SU-DHL-6 (cell line): ENCODE data around the gene CCN6.

ENCODE experiments used
- CTCF ChIP-seq: fragments of 200-600 bp; sonication (generic); IDR thresholded peaks from one replicate; pipeline ENCODE4 v1.5.1; 2017; ENCODE audit warnings: antibody characterized with exemption, mild to moderate bottlenecking, low read length, moderate library complexity; ENCODE audit not compliant: insufficient read depth, poor library complexity, severe bottlenecking
- EZH2phosphoT487 ChIP-seq: fragments of 200-600 bp; sonication (generic), shearing (Covaris generic); conservative IDR thresholded peaks from 2 replicates; pipeline ENCODE4 v1.6.1; 2018; ENCODE audit warnings: mild to moderate bottlenecking, antibody characterized with exemption, low read length, moderate library complexity, mixed read lengths

- TF ChIP-seq CTCF (no peak), EZH2phosphoT487 (no peak)
Measured at GRCh38 chr6:112033791-112034615, 19.9 kb upstream of the CCN6 start.
